Stimulated activated CD8-positive, alpha-beta memory T cell treated with anti-CD3 and anti-CD28 coated beads, Interleukin-12 subunit alpha, Interleukin-12 subunit beta, amount 100 ng/mL, for 24 hours (primary cell): ENCODE results near the gene GUCY2C.

ENCODE experiments used
- DNase-seq: peaks from one replicate; pipeline ENCODE4 v3.0.0-alpha.2; 2020; ENCODE audit errors: extremely low read depth

Gene GUCY2C

DNA sequence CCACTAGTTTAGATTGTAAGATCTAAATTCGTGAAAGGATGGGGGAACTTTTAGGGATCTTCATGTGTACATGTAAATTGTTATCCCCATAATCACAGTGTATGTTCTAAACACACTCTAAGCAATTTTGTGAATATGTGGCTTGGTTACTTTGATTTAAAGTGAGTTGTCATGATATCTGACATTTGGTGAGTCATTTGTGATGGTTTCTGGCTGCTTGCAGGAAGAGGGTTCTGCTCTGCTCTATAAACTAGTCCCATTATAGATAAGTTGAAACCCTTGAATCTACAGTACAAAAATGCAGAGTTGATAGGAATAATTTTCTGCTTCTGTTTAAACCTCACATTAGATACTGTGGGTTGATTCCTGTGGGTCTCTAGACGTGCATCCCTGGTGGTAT is 14.8 kb downstream of the GUCY2C start:
- DNase-seq, result no peak

DNA sequence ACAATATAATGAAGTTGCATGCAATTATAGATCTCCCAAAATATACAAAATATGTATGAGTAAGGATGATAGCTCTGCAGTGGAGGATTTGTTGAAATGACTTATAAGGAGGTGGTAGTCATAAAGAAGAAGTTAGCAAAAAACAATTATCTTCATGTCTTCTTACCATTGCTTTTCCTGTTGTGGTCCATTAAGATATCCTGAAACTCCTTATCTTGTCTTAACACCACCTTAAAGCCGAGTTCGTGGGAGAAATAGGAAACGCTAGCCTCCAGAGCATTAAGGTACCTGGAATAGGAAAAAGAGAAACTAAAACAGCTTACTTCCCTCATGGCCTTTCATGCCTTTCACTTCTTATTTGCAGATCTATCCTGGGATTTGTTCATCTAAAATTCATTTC is 15.2 kb downstream of the GUCY2C start:
- DNase-seq, result no peak

DNA sequence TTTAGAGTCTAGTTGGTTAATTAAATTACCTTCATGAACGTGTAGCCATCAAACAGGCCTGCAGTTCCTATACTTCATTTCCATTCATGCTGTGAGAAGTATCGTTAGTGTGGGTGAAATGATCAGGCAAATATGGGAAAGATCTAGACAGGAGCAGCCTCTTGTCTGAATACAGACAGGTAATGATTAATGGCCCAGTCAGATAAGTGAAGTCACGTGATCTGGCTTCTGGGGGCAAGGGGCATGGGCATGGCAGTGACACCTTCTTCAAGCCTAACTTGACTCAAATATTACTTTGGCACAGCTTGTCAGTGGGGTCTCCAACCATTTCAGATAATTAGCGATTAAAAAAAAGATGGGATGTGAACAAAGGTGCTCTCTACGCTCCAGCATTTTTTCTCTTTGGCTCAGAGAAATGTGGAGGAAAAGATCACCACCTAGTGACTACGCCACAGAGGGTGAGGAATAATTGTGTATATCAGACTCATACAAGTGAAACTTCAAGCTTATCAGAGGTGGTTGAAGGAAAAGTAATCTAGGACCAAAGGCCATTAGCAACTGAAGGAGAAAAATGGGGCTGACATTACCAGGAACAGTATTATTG is 17.8 kb downstream of the GUCY2C start:
- DNase-seq, result no peak

DNA sequence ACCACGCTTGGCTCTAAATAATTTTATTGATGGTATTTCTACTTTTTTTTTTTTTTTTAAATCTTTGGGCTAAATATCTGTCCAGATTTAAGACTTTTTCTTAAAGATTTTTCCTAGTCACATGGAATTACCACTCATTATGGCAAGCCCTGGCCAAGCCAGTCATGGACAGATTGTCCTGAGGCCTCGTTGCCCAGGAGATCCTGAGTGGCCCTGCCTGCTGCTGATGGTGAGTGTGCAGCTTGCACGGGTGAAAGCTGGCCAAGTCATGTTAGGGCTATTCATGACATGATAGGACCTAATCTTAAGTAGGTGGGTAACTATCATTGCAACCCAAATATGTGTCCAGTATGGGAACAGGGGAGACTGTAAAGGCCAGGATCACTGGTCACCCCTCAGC is 27.8 kb downstream of the GUCY2C start:
- no peak for DNase-seq

DNA sequence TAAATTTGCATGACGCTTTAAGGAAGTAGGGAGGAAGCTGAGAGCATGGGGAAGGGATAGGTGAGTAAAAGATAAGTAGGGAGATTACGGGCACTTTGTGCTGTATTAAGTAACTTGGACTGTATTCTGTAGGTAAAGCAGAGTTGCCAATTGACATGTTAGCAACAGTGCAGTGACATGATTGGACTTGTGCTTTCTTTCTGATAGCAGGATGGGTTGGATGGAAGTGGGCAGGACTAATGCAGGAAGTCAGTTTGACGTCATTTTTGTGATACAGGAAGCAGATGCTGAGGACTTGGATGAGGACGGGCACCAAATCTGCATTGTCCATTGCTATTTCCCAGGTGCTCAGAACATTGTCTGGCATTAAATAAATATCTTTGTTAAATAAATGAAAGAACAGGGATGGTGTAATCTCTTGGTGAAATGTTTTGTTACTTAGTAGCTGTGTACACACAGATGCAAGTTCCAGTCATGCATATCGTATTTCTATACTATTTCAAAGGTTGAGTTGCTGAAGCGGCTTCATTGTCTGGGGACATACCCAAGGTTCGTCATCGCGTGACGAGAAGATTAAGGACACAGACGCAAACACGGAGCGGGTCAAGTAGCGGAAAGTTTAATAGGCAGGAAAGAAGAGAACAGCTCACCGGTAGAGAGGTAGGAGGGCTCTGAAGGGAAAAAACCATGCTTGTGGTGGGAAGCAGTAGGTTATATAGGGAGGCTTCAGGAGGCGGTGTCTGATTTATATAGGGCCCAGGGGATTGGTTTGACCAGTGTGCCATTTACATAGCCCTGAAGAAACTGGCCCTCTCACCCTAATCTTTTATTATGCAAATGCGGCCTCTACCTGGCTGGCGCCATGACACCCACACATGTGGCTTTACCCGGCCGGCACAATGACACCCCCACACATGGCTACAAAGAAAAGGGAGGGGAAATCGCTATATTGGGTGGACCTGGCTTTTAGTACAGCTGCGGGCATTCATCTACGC is 30.7 kb downstream of the GUCY2C start:
- no peak for DNase-seq

DNA sequence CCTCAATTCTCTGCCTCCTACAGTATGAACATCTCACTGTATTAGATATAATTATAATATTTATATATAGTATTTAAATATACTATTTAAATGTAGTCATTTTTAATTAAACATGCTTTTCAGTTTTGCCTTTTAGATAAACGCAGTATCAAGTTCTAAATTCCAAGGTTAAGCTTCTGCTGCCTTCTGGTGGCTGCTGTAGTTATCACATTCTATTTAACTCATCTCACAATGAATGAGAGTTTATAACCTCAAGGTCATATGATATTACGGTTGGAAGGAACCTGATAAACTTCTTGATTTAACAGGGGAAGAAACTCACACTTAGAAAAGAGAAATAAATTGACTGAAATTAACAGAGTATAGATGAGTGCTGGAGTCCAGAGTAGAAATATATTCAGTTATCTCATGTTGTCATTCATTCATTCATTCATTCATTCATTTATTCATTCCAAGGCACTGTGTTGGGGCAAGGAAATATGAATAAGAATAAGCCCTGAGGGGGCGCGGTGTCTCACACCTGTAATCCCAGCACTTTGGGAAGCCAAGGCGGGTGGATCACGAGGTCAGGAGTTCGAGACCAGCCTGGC is 31.9 kb downstream of the GUCY2C start:
- no peak for DNase-seq

DNA sequence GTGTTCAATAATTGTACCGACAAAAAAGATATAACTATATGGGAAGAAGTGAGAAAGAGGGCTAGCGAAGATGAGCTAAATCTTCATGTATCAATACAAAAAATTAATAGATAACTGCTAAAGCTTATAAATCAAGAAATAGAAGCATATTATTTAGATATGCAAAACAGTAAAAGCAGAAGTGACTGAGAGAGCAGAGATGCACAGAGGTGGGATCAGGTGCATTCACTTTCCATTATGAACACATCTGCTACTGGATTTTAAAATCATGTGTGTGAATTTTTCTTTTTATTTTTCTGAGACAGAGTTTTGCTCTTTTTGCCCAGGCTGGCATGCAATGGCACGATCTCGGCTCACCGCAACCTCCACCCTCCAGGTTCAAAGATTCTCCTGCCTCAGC is 33.4 kb downstream of the GUCY2C start:
- DNase-seq, result no peak

DNA sequence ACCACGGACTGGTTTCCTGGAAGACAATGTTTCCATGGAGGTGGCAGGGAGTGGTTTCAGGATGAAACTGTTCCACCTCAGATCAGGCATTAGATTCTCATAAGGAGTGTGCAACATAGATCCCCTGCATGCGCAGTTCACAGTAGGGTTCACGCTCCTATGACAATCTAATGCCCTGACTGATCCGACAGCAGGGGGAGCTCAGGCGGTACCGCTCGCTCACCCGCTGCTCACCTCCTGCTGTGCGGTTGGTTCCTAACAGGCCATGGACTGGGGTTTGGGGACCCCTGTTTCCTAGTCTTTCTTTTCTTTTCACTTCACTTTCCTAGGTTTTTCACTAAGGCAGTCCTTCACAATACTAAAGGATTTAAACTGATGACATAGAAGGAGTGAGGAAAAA is 39.6 kb downstream of the GUCY2C start:
- no peak for DNase-seq

DNA sequence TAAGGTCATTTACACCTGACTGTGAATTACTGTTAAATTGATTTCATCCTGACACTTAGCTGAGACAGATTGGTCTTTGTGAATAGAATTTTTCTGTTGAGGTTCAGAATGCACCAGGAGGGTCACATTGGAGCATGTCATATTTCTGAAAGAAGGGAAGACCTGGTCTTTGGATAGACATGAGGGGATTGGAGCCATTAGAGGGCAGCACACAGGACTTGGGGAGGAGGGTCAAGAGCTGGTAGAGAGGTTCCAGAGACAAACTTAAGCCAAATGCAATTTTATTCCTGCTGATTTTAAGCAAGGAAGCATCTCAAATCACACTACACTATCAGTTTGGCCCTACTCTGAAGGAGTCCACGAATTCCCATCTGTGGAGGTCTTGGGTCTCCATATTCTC is 41.1 kb downstream of the GUCY2C start:
- DNase-seq, result no peak

DNA sequence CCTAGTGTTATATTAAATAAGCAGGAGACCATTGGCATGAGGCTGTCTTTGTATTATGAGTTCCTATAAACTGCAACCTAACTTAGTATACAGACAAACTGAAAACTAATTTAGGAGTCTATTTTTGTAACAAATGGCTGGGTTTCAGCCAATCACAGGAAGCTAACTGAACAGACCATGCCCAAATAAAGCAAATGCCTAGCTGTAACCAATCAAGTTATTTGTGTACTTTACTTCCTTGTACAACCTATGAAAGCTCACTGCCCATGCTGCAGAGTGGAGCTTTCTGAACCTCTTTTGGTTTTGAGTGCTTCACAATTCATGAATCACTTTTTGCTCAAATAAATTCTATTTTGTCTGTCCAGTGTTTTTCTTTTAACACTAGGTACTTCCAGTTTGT is 41.6 kb downstream of the GUCY2C start:
- DNase-seq, result no peak

DNA sequence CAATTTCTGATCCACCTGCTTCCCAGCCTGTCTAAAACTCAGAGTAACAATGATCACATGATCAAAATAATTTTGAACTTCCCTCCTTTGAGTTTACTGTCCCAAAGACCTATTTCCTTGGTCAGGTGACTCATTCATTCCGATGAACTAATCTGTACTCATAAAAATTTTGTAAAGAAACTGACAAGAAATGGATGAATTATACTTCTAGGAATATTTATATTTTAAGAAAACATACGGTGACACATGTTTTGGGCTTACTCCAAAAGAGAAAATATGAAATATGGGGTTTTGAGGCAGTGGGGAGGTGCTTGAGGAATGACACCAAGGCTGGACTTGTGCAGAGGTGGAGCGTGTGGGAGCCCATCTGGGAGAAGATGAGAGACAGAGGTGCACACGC is 42.0 kb downstream of the GUCY2C start:
- DNase-seq, result no peak

DNA sequence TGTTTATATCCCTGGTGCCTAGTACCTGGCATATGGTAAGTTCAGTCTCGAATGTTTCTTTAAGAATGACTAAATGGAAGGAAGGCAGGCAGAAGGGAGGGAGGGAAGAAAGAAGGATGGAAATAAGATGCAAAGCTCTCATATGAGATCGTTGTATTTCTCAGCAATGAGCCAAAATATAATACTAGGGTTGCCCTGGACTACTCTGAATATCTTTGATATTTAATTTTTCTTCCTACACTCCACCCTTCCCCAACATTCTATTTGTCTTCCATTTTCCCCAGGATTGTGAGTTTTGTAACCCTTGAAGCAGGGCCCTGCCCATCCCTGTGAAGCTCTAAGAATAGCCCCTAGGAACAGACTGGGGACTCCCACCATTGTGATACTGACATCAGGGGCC is 43.9 kb downstream of the GUCY2C start:
- no peak for DNase-seq

DNA sequence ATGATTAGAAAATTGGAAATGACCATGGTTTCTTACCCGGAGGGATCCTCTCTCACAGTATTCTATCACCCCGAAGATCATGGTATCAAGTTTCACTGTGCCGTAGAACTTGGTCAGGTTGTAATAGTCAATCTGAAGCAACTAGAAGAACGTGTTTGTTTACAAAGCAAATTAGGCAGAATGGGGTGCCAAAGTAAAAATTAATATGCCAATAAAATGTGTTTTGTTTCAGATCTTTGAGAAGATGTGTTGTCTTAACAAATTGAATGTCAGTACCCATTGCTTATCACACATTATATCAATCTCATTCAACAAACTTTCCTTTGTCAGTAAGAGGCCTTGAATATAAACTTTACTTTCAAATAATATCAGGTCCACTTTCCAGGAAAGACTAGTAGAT is 45.0 kb downstream of the GUCY2C start:
- no peak for DNase-seq

DNA sequence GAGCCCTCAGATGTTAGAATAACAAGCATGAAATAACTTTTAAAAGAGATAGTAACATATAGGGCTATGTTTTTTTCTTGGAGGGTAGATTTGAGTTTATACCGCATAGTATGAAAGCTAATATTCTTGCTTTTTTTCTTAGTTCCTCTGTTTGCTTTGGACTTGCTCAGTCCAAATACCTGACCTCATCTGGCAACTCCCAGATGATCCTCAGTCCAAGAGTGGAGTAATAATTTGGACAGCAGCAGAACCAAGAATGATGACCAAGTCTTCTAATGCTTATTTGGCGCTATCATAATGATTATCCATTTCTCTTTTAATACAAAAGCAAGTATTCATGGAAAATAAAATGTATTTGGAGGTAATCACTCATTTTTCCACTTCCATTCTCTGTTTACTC is 45.6 kb downstream of the GUCY2C start:
- DNase-seq, result no peak

DNA sequence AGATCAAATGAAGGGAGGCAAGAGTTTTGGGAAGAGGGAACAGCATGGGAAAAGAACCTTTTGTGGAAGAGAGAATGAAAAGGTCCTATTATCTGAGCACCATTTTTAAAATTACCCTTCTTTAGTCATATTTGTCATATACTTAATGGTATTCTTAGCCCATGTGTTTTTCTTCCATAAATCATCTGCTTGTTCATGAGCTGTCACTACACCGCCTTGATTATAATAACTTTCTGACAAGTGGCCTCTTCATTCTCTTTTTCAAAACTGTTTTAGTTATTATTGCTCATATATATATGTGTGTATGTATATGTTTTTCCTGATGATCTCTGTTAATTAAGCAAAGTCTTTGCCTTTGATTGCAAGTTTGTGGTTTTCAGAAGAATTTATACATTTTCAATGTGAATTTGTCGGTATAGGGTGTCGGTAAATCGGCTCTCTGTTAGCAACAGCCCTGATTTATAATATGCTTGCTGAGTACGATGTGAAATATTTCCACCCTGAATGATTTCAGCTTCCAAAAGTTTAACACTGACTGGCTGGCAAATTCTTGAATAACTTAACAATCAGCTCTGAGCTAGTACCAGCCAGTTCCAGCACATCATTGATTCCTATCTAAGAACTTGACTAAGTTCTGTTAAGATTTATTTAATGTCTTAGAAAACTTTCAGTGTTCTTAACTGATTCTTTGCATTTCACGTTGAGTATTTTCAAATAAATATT is 49.2 kb downstream of the GUCY2C start:
- DNase-seq, result no peak

DNA sequence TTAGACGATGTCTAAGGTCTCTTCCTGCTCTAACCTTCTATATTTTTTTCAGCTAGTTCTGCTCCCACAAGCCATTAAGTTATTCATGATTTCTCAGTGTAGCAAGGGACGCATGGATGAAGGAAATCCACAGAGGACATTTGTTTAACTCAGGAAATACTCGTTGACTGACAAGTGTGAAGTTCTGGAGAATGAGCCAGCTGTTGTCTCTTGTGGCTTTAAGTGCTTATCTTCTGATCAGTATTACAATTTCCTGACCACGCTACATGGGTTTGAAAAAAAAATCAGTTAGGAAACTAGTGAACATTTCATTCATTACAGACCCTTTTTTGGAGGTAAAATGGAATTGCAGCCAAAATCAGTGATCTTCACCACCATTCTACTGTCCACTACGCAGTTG is 53.1 kb downstream of the GUCY2C start:
- DNase-seq, result no peak

DNA sequence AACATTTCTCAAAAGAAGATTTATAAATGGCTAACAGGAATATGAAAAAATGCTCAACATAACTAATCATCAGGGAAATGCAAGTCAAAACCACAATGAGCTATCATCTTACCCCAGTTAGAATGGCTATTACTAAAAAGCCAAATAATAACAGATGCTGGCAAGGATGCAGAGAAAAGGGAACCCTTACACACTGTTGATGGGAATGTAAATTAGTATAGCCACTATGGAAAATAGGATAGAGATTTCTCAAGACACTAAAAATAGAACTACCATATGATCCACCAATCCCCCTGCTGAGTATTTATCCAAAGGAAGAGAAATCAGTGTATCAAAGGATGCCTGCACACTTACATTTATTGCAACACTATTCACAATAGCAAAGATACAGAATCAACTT is 58.3 kb downstream of the GUCY2C start:
- DNase-seq, result no peak

DNA sequence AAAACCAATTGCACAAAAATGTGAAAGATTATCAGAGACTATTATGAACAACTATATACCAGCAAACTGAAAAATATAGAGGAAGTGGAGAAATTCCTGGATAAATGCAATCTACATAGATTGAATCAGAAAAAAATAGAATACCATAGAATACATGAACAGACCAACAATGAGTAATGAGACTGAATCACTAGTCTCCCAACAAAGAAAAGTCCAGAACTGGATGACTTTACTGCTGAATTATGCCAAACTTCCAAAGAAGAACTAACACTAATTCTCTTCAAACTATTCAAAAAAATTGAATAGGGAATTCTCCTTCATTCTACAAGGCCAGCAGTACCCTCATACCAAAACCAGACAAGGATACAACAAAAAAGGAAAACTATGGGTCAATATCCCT is 60.6 kb downstream of the GUCY2C start:
- DNase-seq, result no peak

DNA sequence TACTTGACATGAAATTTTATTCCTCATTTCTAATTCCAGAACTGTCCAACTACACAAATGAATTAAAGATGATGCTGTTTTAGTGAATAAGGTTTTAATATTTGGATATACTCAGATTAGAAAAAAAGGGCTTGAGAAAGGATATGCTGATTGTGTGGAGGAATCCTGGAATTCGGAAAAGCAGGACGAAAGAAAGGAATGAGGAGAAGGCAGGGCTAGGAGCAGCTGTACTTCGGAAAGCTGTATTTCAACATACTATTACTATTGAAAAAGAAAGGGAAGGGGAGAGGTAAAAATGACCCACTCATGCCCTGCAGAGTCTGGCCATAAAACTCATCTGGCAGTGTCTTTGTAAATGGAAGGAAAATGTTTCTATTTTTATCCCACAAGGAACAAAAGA is 65.6 kb downstream of the GUCY2C start:
- no peak for DNase-seq

DNA sequence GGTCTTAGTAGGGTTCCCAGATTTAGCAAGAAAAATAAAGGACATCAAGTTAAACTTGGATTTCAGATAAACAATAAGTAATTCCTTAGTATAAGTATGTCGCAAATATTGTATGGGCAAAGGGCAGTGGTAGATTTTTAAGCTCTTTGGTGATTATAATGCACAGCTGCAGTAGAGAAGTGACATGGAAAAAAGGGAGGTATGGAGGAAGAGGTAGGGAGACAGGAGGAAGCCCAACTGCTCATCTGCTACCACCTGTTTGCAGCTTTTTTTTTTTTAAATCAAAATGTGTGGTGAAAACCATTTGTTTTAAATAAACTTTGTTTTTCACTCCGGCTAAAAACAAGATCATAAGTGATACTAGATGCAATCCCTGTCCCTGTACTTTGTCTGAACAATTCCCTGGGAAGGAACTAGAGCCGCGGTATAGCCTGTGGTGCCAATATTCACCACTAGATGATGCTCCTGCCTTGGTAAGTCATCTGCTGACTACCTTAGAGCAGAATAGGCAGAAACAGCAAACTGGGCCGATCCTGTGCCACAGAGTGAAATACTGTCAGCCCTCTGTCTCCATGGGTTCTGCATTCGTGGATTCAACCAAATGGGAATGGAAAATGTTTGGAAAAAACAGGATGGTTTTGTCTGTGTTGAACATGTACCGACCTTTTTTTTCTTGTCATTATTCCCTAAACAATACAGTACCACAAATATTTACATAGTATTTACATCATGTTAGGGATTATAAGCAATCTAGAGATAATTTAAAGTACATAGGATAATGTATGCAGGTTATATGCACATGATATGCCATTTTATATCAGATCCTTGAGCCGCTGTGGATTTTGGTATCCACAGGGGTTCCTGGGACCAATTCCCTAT is 66.3 kb downstream of the GUCY2C start:
- DNase-seq, result no peak

DNA sequence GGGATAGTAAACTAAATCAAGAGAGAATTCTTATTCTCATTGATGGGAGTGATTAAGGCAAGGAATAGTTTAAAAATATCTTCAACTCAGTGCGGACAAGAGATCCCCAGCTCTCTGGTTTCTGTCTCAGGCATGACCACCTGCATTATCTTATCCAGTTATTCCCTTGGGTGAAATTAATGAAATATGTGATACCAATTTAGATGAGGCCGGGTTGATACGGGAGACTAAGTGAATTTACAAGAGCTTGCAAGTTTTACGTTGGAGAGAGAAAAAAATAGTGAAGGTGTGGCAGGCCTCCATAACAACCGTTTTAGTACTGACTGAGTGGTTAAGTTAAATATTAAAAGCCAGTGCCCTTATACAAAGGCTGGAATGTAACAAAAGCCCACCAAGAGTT is 67.6 kb downstream of the GUCY2C start:
- no peak for DNase-seq
